OCI-LY3 (cell line): Measurements from ENCODE around the gene NOL12.

Source experiments
- H2AFZ ChIP-seq: fragments of 200-600, 300-600 bp; shearing (Covaris generic); 2 replicates; pipeline ENCODE4 v1.6.0; 2014; ENCODE audit warnings: antibody characterized with exemption, low read depth, low read length
- H3K27ac ChIP-seq: fragments of 200-600, 300-600 bp; sonication (generic); 2 replicates; pipeline ENCODE4 v1.5.1; 2014; ENCODE audit warnings: mild to moderate bottlenecking, low read length, moderate library complexity, mixed read lengths
- H3K27me3 ChIP-seq: fragments of 200-600, 300-600 bp; sonication (generic); 2 replicates; pipeline ENCODE4 v1.6.1; 2014; ENCODE audit warnings: low read depth, low read length, mixed read lengths
- H3K36me3 ChIP-seq: fragments of 200-600, 300-600 bp; sonication (generic); replicated peaks from 2 replicates; pipeline ENCODE3; 2014; ENCODE audit warnings: low read depth, low read length, mixed read lengths
- H3K4me1 ChIP-seq: fragments of 300-600, 200-600 bp; sonication (generic); 2 replicates; pipeline ENCODE4 v1.6.1; 2014; ENCODE audit warnings: low read length, mixed read lengths
- H3K4me2 ChIP-seq: fragments of 200-600, 300-600 bp; sonication (generic); 2 replicates; pipeline ENCODE4 v1.6.1; 2014; ENCODE audit warnings: low read length, mixed read lengths
- H3K4me3 ChIP-seq: fragments of 300-600, 200-600 bp; sonication (generic); 2 replicates; pipeline ENCODE4 v1.5.1; 2014; ENCODE audit warnings: antibody characterized with exemption, mild to moderate bottlenecking, low read length, moderate library complexity
- H3K79me2 ChIP-seq: fragments of 300-600, 200-600 bp; shearing (Covaris generic); 2 replicates; pipeline ENCODE4 v1.6.1; 2014; ENCODE audit warnings: mild to moderate bottlenecking, low read length, mixed read lengths
- H3K9ac ChIP-seq: fragments of 300-600, 200-600 bp; shearing (Covaris generic); 2 replicates; pipeline ENCODE4 v1.6.0; 2014; ENCODE audit warnings: mild to moderate bottlenecking, low read length, moderate library complexity
- H3K9me3 ChIP-seq: fragments of 200-600, 300-600 bp; shearing (Covaris generic); 2 replicates; pipeline ENCODE4 v1.6.1; 2014; ENCODE audit warnings: low read length, mixed read lengths; ENCODE audit not compliant: insufficient read depth
- H4K20me1 ChIP-seq: fragments of 200-600, 300-600 bp; sonication (generic); 2 replicates; pipeline ENCODE4 v1.6.1; 2016; ENCODE audit warnings: low read length, mixed read lengths; ENCODE audit not compliant: insufficient read depth
- EZH2phosphoT487 ChIP-seq: fragments of 200-600 bp; shearing (Covaris generic); IDR thresholded peaks from 2 replicates; pipeline ENCODE4 v1.6.1; 2018; ENCODE audit warnings: antibody characterized with exemption, mixed run types, low read depth
- TF ChIP-seq, protein P1 (sequence below): fragments of 200-600, 300-600 bp; sonication (generic); IDR thresholded peaks from 2 replicates; pipeline ENCODE4 v1.5.1; 2014; ENCODE audit warnings: antibody characterized with exemption, low read length, low read depth

Gene NOL12

GRCh38 chr22:37663521-37664140 lies 22.5 kb upstream of the NOL12 start:
- Histone ChIP-seq H3K27ac (no peak overlapping the region), H3K9me3 (no peaks in the 10 kb centered on the region), H2AFZ (no peak overlapping the region), H3K4me1 (peaks cover 29% of the 10 kb centered on the region), H3K79me2 (peaks cover 82% of the 10 kb centered on the region), H4K20me1 (peaks cover 44% of the 10 kb centered on the region), H3K36me3 (peaks cover 35% of the 10 kb centered on the region), H3K4me2 (no peak overlapping the region), H3K27me3 (no peaks in the 10 kb centered on the region), H3K9ac (no peak overlapping the region), H3K4me3 (no peak overlapping the region)
- no peak for TF ChIP-seq EZH2phosphoT487
- TF ChIP-seq, protein P1, sequence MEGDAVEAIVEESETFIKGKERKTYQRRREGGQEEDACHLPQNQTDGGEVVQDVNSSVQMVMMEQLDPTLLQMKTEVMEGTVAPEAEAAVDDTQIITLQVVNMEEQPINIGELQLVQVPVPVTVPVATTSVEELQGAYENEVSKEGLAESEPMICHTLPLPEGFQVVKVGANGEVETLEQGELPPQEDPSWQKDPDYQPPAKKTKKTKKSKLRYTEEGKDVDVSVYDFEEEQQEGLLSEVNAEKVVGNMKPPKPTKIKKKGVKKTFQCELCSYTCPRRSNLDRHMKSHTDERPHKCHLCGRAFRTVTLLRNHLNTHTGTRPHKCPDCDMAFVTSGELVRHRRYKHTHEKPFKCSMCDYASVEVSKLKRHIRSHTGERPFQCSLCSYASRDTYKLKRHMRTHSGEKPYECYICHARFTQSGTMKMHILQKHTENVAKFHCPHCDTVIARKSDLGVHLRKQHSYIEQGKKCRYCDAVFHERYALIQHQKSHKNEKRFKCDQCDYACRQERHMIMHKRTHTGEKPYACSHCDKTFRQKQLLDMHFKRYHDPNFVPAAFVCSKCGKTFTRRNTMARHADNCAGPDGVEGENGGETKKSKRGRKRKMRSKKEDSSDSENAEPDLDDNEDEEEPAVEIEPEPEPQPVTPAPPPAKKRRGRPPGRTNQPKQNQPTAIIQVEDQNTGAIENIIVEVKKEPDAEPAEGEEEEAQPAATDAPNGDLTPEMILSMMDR = no peak

- no peaks in the 10 kb centered on the region for H3K9me3 ChIP-seq
- TF ChIP-seq, protein P1 = no peak
- TF ChIP-seq EZH2phosphoT487 = no peak
- H3K27ac ChIP-seq = no peak overlapping the region
- H3K9ac ChIP-seq = no peak overlapping the region
- H3K4me2 ChIP-seq = no peak overlapping the region
- no peak overlapping the region for H2AFZ ChIP-seq
- H4K20me1 ChIP-seq = peaks cover 43% of the 10 kb centered on the region
- H3K36me3 ChIP-seq = peaks cover 37% of the 10 kb centered on the region
- no peaks in the 10 kb centered on the region for H3K27me3 ChIP-seq
- peaks cover 29% of the 10 kb centered on the region for H3K4me1 ChIP-seq
- peaks cover 73% of the 10 kb centered on the region for H3K79me2 ChIP-seq
- H3K4me3 ChIP-seq = no peak overlapping the region
These were observed 21.7 kb upstream of the NOL12 start for GRCh38 chr22:37664249-37665101.

- Histone ChIP-seq H3K79me2 (peaks cover 63% of the 10 kb centered on the region), H4K20me1 (peaks cover 33% of the 10 kb centered on the region), H3K9ac (no peak overlapping the region), H3K27me3 (no peaks in the 10 kb centered on the region), H2AFZ (no peak overlapping the region), H3K9me3 (no peaks in the 10 kb centered on the region), H3K4me1 (peaks cover 18% of the 10 kb centered on the region), H3K4me2 (no peak overlapping the region), H3K4me3 (no peak overlapping the region), H3K36me3 (peaks cover 34% of the 10 kb centered on the region), H3K27ac (no peak overlapping the region)
- TF ChIP-seq EZH2phosphoT487 = no peak
- TF ChIP-seq, protein P1 = no peak
These were observed 20.7 kb upstream of the NOL12 start for GRCh38 chr22:37665487-37665886.

DNA sequence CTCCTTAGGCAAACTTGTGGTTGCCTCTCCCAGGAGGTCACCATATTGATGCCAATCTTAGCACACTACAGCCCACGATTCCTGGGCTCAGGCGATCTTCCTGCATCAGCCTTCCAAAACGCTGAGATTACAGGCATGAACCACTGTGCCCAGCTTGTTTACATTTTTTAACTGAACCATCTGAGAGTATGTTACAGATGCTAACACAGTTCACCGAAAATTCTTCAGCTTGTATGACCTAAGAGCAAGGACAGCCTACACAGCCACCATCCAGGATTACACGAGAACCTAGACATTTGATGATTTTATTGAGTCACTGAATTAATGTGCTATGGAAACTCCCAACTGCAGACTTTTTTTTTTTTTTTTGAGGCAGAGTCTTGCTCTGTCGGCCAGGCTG lies 16.6 kb upstream of the NOL12 start:
- H3K27ac ChIP-seq = no peak overlapping the region
- no peak overlapping the region for H3K4me2 ChIP-seq
- no peak overlapping the region for H3K9ac ChIP-seq
- H3K4me1 ChIP-seq = peaks cover 10% of the 10 kb centered on the region
- peaks cover 25% of the 10 kb centered on the region for H3K79me2 ChIP-seq
- peaks cover 18% of the 10 kb centered on the region for H3K36me3 ChIP-seq
- H3K4me3 ChIP-seq = no peak overlapping the region
- no peaks in the 10 kb centered on the region for H3K9me3 ChIP-seq
- no peaks in the 10 kb centered on the region for H3K27me3 ChIP-seq
- H4K20me1 ChIP-seq = peaks cover 10% of the 10 kb centered on the region
- H2AFZ ChIP-seq = no peak overlapping the region
- TF ChIP-seq EZH2phosphoT487 = no peak
- TF ChIP-seq, protein P1 = no peak
